Measurements from ENCODE around the gene CNTNAP3B.
"Not testable (repeated sequence)": the region's sequence is repeated elsewhere in the genome, so short reads cannot be mapped to it uniquely, and the experiment has no call there.

Gene CNTNAP3B

GRCh38 chr9:41874557-41874956, 254.7 kb downstream of the CNTNAP3B start:
- not testable (repeated sequence) for H3K4me3 ChIP-seq (ENCODE audit: low read length in 2 of 2); H3K9me3 ChIP-seq (ENCODE audit: control insufficient read depth in 2 of 2, low read length in 2 of 2); H3K27me3 ChIP-seq (ENCODE audit: control insufficient read depth in 2 of 2, insufficient read depth in 2 of 2, low read length in 2 of 2); H3K36me3 ChIP-seq (ENCODE audit: control insufficient read depth in 2 of 2, insufficient read depth in 2 of 2, low read length in 2 of 2); H3K27ac ChIP-seq (ENCODE audit: low read depth in 2 of 2, low read length in 2 of 2); H3K4me1 ChIP-seq (ENCODE audit: control insufficient read depth in 2 of 2, insufficient read depth in 2 of 2, low read length in 2 of 2); H3K9ac ChIP-seq (ENCODE audit: low read depth in 1 of 2, low read length in 2 of 2)

GRCh38 chr9:41855422-41855821, 273.8 kb downstream of the CNTNAP3B start:
- not testable (repeated sequence) for H3K36me3 ChIP-seq (ENCODE audit: control insufficient read depth in 2 of 2, insufficient read depth in 2 of 2, low read length in 2 of 2); H3K4me3 ChIP-seq (ENCODE audit: low read length in 2 of 2); H3K9ac ChIP-seq (ENCODE audit: low read depth in 1 of 2, low read length in 2 of 2); H3K9me3 ChIP-seq (ENCODE audit: control insufficient read depth in 2 of 2, low read length in 2 of 2); H3K27me3 ChIP-seq (ENCODE audit: control insufficient read depth in 2 of 2, insufficient read depth in 2 of 2, low read length in 2 of 2); H3K4me1 ChIP-seq (ENCODE audit: control insufficient read depth in 2 of 2, insufficient read depth in 2 of 2, low read length in 2 of 2); H3K27ac ChIP-seq (ENCODE audit: low read depth in 2 of 2, low read length in 2 of 2)

DNA sequence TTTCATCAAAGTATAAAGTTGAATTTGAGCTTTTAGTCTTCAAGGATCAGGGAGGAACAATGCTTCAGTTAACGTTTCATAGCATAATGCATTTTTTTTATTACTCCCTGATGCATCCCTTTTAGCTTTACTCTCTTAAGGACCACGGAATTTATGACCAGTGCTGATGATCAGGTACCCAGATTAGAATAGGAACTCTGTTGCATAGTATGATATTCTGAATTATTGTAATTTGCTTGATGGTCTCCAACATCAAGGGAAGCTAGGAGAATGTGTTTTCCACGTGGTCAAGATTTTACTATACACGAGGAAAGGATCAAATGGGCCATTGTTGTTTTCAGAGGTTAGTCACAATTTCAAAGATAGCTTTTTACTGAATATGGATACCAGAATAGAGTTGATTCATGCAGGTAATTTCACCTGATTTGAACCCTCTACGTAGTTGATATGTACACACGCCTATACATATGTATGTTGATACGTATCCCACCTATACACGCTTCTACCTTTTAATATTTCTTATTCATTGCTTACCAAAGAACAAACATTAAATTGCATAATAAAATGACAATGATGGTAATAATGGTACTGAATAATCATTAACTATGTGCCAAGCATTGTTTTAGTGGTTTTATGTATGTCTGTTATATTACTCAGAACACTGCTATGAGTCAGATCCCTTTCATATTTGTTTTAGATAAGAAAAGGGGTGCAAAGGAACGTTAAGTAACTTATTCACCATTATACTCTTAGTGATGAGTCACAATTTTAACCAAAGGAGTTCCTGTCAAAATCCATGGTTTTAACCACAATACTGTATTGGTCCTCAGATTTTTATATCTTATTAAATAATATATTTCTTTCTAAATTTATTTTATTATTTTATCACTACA, 277.1 kb downstream of the CNTNAP3B start:
- not testable (repeated sequence) for H3K4me3 ChIP-seq (ENCODE audit: low read length in 2 of 2); H3K4me1 ChIP-seq (ENCODE audit: control insufficient read depth in 2 of 2, insufficient read depth in 2 of 2, low read length in 2 of 2); H3K9me3 ChIP-seq (ENCODE audit: control insufficient read depth in 2 of 2, low read length in 2 of 2); H3K27me3 ChIP-seq (ENCODE audit: control insufficient read depth in 2 of 2, insufficient read depth in 2 of 2, low read length in 2 of 2); H3K9ac ChIP-seq (ENCODE audit: low read depth in 1 of 2, low read length in 2 of 2); H3K27ac ChIP-seq (ENCODE audit: low read depth in 2 of 2, low read length in 2 of 2); H3K36me3 ChIP-seq (ENCODE audit: control insufficient read depth in 2 of 2, insufficient read depth in 2 of 2, low read length in 2 of 2)

GRCh38 chr9:41847829-41848228, 281.4 kb downstream of the CNTNAP3B start:
- not testable (repeated sequence) for H3K9me3 ChIP-seq (ENCODE audit: control insufficient read depth in 2 of 2, low read length in 2 of 2); H3K4me3 ChIP-seq (ENCODE audit: low read length in 2 of 2); H3K36me3 ChIP-seq (ENCODE audit: control insufficient read depth in 2 of 2, insufficient read depth in 2 of 2, low read length in 2 of 2); H3K4me1 ChIP-seq (ENCODE audit: control insufficient read depth in 2 of 2, insufficient read depth in 2 of 2, low read length in 2 of 2); H3K9ac ChIP-seq (ENCODE audit: low read depth in 1 of 2, low read length in 2 of 2); H3K27me3 ChIP-seq (ENCODE audit: control insufficient read depth in 2 of 2, insufficient read depth in 2 of 2, low read length in 2 of 2); H3K27ac ChIP-seq (ENCODE audit: low read depth in 2 of 2, low read length in 2 of 2)
